Panc1 (cell line): ENCODE data around the gene MAP3K6.

Experiments used
- SIN3A ChIP-seq: IDR thresholded peaks from 2 replicates; pipeline ENCODE4 v1.6.1; 2012; ENCODE audit warnings: low read depth, mild to moderate bottlenecking, low read length, moderate library complexity, borderline replicate concordance; ENCODE audit not compliant: insufficient read depth
- TCF7L2 ChIP-seq: IDR thresholded peaks from 2 replicates; pipeline ENCODE4 v1.6.1; 2011; ENCODE audit warnings: mild to moderate bottlenecking, low read depth, low read length, inconsistent platforms
- TF ChIP-seq, protein P1 (sequence below): fragments of 450-650 bp; IDR thresholded peaks from 2 replicates; pipeline ENCODE4 v1.5.1; 2017; ENCODE audit warnings: mild to moderate bottlenecking

- TF ChIP-seq SIN3A (no peak), TCF7L2 (no peak)
- TF ChIP-seq, protein P1, sequence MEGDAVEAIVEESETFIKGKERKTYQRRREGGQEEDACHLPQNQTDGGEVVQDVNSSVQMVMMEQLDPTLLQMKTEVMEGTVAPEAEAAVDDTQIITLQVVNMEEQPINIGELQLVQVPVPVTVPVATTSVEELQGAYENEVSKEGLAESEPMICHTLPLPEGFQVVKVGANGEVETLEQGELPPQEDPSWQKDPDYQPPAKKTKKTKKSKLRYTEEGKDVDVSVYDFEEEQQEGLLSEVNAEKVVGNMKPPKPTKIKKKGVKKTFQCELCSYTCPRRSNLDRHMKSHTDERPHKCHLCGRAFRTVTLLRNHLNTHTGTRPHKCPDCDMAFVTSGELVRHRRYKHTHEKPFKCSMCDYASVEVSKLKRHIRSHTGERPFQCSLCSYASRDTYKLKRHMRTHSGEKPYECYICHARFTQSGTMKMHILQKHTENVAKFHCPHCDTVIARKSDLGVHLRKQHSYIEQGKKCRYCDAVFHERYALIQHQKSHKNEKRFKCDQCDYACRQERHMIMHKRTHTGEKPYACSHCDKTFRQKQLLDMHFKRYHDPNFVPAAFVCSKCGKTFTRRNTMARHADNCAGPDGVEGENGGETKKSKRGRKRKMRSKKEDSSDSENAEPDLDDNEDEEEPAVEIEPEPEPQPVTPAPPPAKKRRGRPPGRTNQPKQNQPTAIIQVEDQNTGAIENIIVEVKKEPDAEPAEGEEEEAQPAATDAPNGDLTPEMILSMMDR, result no peak
These were observed 444 bp upstream of the MAP3K6 start for GRCh38 chr1:27367160-27367650.
